KMS-11 (cell line): Measurements from ENCODE around the gene KIF7.
A peak's percentile ranks its signal among the peaks of the same experiment; 100 is the strongest.

Experiments
- H2AFZ ChIP-seq: fragments of 200-600 bp; sonication (generic); 2 replicates; pipeline ENCODE4 v1.6.1; 2016; ENCODE audit warnings: antibody characterized with exemption, mixed run types, low read depth
- H3K27ac ChIP-seq: fragments of 200-600 bp; sonication (generic); 2 replicates; pipeline ENCODE4 v1.6.1; 2016; ENCODE audit warnings: mild to moderate bottlenecking, mixed run types
- H3K27me3 ChIP-seq: fragments of 200-600 bp; sonication (generic); 2 replicates; pipeline ENCODE4 v1.6.1; 2017; ENCODE audit warnings: mild to moderate bottlenecking, low read depth, mixed run types, moderate library complexity; ENCODE audit not compliant: insufficient read depth
- H3K36me3 ChIP-seq: fragments of 200-600 bp; sonication (generic); 2 replicates; pipeline ENCODE4 v1.6.1; 2017; ENCODE audit warnings: mild to moderate bottlenecking, mixed run types; ENCODE audit not compliant: insufficient read depth
- H3K4me1 ChIP-seq: fragments of 200-600 bp; sonication (generic); 2 replicates; pipeline ENCODE4 v1.6.1; 2016; ENCODE audit warnings: mild to moderate bottlenecking, low read depth, mixed run types; ENCODE audit not compliant: poor library complexity, severe bottlenecking
- H3K4me2 ChIP-seq: fragments of 200-600 bp; sonication (generic); 2 replicates; pipeline ENCODE4 v1.7.0; 2016; ENCODE audit warnings: mild to moderate bottlenecking, mixed run types
- H3K4me3 ChIP-seq: fragments of 200-600 bp; sonication (generic); IDR thresholded peaks from 2 replicates; pipeline ENCODE4 v1.6.1; 2017; ENCODE audit warnings: low read depth, low read length, mixed read lengths; ENCODE audit not compliant: insufficient read depth
- H3K79me2 ChIP-seq: fragments of 200-600 bp; sonication (generic); 2 replicates; pipeline ENCODE4 v1.6.1; 2016; ENCODE audit warnings: low read depth, mixed run types; ENCODE audit not compliant: insufficient read depth
- H3K9ac ChIP-seq: fragments of 200-600 bp; sonication (generic); 2 replicates; pipeline ENCODE4 v1.6.1; 2016; ENCODE audit warnings: mild to moderate bottlenecking, mixed run types
- H4K20me1 ChIP-seq: fragments of 200-600 bp; sonication (generic); 2 replicates; pipeline ENCODE4 v1.6.1; 2016; ENCODE audit warnings: mild to moderate bottlenecking, mixed run types; ENCODE audit not compliant: insufficient read depth
- CTCF ChIP-seq: fragments of 200-600 bp; sonication (generic); conservative IDR thresholded peaks from 2 replicates; pipeline ENCODE4 v1.6.1; 2017; ENCODE audit warnings: low read depth, mild to moderate bottlenecking, antibody characterized with exemption, low read length, moderate library complexity, mixed read lengths

The KIF7 gene

DNA sequence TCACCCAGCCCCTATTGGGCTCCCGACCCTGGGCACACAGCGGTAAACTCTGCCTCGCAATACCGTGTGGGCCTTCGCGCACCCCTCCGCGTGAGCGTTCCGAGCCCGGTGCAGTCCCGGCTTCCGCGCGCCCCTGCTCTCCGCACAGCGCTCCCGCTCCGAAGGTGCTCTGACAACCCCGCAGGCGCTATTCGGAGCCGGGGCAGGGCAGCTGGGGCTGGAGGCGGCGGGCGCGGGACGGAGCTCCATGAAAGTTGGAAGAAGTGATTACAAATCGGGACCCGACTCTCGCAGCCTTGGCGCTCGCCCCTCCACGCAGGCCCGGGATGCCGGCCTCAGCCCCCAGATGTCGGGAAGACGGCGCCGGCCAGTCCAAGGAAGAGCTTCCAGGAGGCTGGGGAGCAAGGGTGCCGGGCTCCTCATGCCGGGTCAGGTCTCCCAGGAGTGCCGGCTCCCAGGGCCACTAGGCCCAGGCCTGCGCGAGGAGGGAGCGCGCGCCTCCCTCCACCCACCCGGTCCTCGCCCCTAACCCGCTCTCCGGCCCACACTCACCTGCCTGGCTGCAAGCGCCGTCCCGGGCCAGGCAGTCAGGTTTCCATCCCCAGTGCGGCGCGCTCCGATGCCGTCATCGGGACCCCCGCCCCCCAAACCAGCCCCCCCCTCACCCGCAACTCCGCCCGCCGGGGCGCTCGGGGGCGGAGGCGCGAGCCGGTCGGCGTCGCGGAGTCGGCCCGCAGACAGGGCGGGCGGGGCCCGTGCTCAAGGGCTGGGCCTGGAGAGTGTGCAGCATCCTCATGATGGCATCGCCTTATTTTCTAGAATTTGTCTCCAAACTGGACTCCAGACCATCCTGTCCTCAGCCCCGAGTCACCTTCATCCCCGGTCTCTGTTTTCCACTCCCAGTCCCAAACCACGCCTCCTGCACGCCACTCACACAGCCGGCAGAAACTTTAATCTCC is at the start of gene KIF7:
Gene KIF7 (minus strand): TSS at position 621 of the 959 bp plus-strand sequence. CDS start 2,537 bp downstream, outside the sequence.
- Histone ChIP-seq H3K27ac (no peak within 1 kb of the TSS), H3K9ac (no peak within 1 kb of the TSS), H3K4me3 (no peak within 1 kb of the TSS), H3K27me3 (no peaks in the 10 kb centered on the region), H3K79me2 (no peaks in the 10 kb centered on the region), H3K4me1 (peaks cover 13% of the 10 kb centered on the region), H4K20me1 (no peaks in the 10 kb centered on the region), H3K4me2 (peak within 1 kb of the TSS; percentile 55), H2AFZ (peak within 1 kb of the TSS; percentile 19; the same call in 1 of the 2 replicates), H3K36me3 (no peaks in the 10 kb centered on the region)
- TF ChIP-seq CTCF = no peak

- Histone ChIP-seq H3K27me3 (no peaks in the 10 kb centered on the region), H3K9ac (no peak overlapping the region)
Measured at GRCh38 chr15:89704411-89704810, 49.1 kb upstream of the KIF7 start.

DNA sequence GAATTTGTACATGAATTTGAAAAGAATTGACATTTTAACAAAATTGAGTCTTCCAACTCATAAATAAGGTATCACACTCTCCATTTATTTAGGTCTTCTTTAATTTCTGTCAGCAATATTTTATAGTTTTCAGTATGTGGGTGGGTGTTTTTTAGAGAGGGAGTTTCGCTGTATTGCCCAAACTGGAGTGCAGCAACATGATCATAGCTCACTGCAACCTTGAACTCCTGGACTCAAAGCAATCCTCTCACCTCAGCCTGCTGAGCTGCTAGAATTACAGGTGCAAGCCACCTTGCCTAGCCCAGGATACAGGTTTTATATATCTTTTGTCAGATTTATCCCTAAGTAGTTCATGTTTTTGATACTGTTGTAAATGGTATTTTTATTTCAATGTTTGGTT is 39.9 kb upstream of the KIF7 start:
- H3K27ac ChIP-seq = no peak overlapping the region
- no peaks in the 10 kb centered on the region for H3K36me3 ChIP-seq
- TF ChIP-seq CTCF = no peak
- H3K79me2 ChIP-seq = no peaks in the 10 kb centered on the region
- H3K4me2 ChIP-seq = no peak overlapping the region
- peaks cover 5% of the 10 kb centered on the region for H3K4me1 ChIP-seq
- H2AFZ ChIP-seq = no peak overlapping the region
- no peaks in the 10 kb centered on the region for H3K27me3 ChIP-seq
- no peak overlapping the region for H3K4me3 ChIP-seq
- H4K20me1 ChIP-seq = no peaks in the 10 kb centered on the region
- H3K9ac ChIP-seq = no peak overlapping the region

More at GRCh38 chr15:89704411-89704810, 49.1 kb upstream of the KIF7 start:
- Histone ChIP-seq H3K36me3 (no peaks in the 10 kb centered on the region), H3K4me2 (no peak overlapping the region), H3K4me3 (no peak overlapping the region), H4K20me1 (no peaks in the 10 kb centered on the region), H2AFZ (no peak overlapping the region), H3K27ac (no peak overlapping the region), H3K4me1 (no peaks in the 10 kb centered on the region), H3K79me2 (no peaks in the 10 kb centered on the region)
- no peak for TF ChIP-seq CTCF

DNA sequence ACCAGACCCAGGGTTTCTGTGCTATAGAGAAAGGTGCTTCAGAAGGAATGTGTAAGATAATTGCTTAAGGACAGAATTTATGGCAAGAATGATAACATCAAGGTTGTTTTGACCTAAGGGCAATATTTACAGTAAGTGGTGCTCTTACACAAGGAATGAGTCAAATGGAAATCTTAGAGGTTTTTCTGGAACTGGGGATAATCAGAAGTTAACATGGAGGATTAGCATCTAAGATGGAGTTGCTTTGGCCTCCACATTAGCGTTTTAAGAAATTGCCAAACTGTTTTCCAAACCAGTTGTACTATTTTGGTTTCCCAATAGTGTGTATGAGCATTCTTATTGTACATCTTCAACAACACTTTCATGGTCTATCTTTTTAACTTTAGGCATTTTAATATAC is 38.4 kb upstream of the KIF7 start:
- H3K4me2 ChIP-seq = no peak overlapping the region

More for the DNA sequence above, 38.4 kb upstream of the KIF7 start:
- Histone ChIP-seq H3K27ac (no peak overlapping the region), H3K36me3 (no peaks in the 10 kb centered on the region), H3K4me1 (peaks cover 5% of the 10 kb centered on the region), H3K4me3 (no peak overlapping the region), H4K20me1 (no peaks in the 10 kb centered on the region), H2AFZ (no peak overlapping the region), H3K27me3 (no peaks in the 10 kb centered on the region), H3K9ac (no peak overlapping the region), H3K79me2 (no peaks in the 10 kb centered on the region)
- no peak for TF ChIP-seq CTCF
